ENCODE measurements around the gene FNDC5.
A peak's percentile ranks its signal among the peaks of the same experiment; 100 is the strongest.

Gene FNDC5

GRCh38 chr1:32830092-32830852 lies 40.4 kb downstream of the FNDC5 start:
- H3K4me1 ChIP-seq (ENCODE audit: insufficient read depth, poor library complexity, severe bottlenecking) = no peaks in the 10 kb centered on the region
- H3K9me3 ChIP-seq (ENCODE audit: severe bottlenecking) = no peaks in the 10 kb centered on the region
- H3K27ac ChIP-seq (ENCODE audit: poor library complexity, severe bottlenecking) = no peak overlapping the region
- no peaks in the 10 kb centered on the region for H3K27me3 ChIP-seq (ENCODE audit: insufficient read depth, poor library complexity, severe bottlenecking)
- H3K4me3 ChIP-seq (ENCODE audit: severe bottlenecking) = no peak overlapping the region
- DNase-seq (ENCODE audit: low spot score) (no peak), ATAC-seq (ENCODE audit: low read depth) (no peak)
- H3K36me3 ChIP-seq (ENCODE audit: low read depth) = peaks cover 92% of the 10 kb centered on the region
- TF ChIP-seq CTCF (IDR thresholded peaks at IDR 0.05; ENCODE audit: poor library complexity, severe bottlenecking) = no peak

GRCh38 chr1:32828341-32828740 lies 42.4 kb downstream of the FNDC5 start:
- Histone ChIP-seq H3K9me3 (ENCODE audit: severe bottlenecking) (no peaks in the 10 kb centered on the region), H3K27ac (ENCODE audit: poor library complexity, severe bottlenecking) (no peak overlapping the region), H3K4me1 (ENCODE audit: insufficient read depth, poor library complexity, severe bottlenecking) (no peaks in the 10 kb centered on the region), H3K36me3 (ENCODE audit: low read depth) (peaks cover 77% of the 10 kb centered on the region), H3K4me3 (ENCODE audit: severe bottlenecking) (no peak overlapping the region), H3K27me3 (ENCODE audit: insufficient read depth, poor library complexity, severe bottlenecking) (no peaks in the 10 kb centered on the region)
- no peak for DNase-seq (ENCODE audit: low spot score)
- TF ChIP-seq CTCF (IDR thresholded peaks at IDR 0.05; ENCODE audit: poor library complexity, severe bottlenecking) = peak; percentile 10
- no peak for ATAC-seq (ENCODE audit: low read depth)

DNA sequence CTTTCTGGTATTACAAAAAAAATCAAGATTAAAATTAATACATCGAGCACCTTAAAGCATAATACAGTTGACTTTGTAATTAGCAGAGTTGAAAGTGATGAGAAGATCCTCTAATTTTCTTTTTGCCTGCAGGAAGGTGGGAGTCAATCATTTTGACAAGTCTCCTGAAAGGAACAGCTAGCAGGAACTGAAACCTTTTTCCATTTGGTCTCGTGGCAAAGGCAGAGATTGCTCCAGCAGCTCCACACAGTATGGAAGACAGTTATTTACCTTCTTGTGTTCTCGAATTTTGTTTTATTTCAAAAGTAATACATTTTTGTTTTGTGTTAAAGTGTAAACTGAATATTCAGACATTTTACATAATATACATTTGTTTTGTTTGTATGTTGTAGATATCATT lies 45.5 kb downstream of the FNDC5 start:
- no peak for ATAC-seq (ENCODE audit: low read depth)
- Histone ChIP-seq H3K36me3 (ENCODE audit: low read depth) (peaks cover 62% of the 10 kb centered on the region), H3K27ac (ENCODE audit: poor library complexity, severe bottlenecking) (no peak overlapping the region), H3K4me3 (ENCODE audit: severe bottlenecking) (no peak overlapping the region), H3K27me3 (ENCODE audit: insufficient read depth, poor library complexity, severe bottlenecking) (no peaks in the 10 kb centered on the region), H3K9me3 (ENCODE audit: severe bottlenecking) (no peaks in the 10 kb centered on the region), H3K4me1 (ENCODE audit: insufficient read depth, poor library complexity, severe bottlenecking) (no peaks in the 10 kb centered on the region)
- TF ChIP-seq CTCF (IDR thresholded peaks at IDR 0.05; ENCODE audit: poor library complexity, severe bottlenecking) = no peak
- DNase-seq (ENCODE audit: low spot score) = no peak

DNA sequence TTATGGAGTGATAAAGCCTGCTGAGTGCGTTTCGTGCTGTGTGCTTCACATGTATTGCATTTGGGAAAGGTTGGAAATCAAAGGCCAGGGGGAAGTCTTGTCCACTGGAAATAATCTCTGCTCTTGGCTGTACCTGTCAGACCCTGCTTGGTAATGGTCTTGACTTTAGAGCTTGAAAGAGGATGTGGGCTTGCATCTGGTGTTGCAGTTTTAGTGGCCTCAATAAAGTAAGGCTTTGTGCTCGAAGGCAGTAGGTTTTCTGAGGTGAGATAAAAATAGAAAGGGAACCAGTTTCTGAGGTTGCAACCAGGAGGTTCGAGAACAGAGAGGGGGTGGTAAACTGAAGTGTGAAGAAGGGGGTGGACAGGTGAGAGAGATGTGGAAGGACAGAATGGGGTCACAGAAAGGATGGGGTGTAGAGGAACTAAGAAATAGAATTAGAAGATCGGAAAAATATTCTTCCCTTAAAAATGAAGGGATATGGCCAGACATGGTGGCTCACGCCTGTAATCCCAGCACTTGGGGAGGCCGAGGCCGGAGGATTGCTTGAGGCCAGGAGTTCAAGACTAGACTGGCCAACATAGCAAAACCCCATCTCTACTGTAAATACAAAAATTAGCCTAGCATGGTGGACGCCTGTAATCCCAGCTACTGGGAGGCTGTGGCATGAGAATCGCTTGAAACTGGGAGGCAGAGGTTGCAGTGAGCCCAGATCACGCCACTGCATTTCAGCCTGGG lies 51.7 kb downstream of the FNDC5 start:
- H3K4me3 ChIP-seq (ENCODE audit: severe bottlenecking) = peak overlapping the region; percentile 95
- peak overlapping the region; percentile 84 for H3K27ac ChIP-seq (ENCODE audit: poor library complexity, severe bottlenecking)
- H3K9me3 ChIP-seq (ENCODE audit: severe bottlenecking) = no peaks in the 10 kb centered on the region
- no peak for ATAC-seq (ENCODE audit: low read depth)
- peaks cover 39% of the 10 kb centered on the region for H3K36me3 ChIP-seq (ENCODE audit: low read depth)
- no peak for TF ChIP-seq CTCF (IDR thresholded peaks at IDR 0.05; ENCODE audit: poor library complexity, severe bottlenecking)
- H3K27me3 ChIP-seq (ENCODE audit: insufficient read depth, poor library complexity, severe bottlenecking) = no peaks in the 10 kb centered on the region
- DNase-seq (ENCODE audit: low spot score) = no peak
- H3K4me1 ChIP-seq (ENCODE audit: insufficient read depth, poor library complexity, severe bottlenecking) = peaks cover 12% of the 10 kb centered on the region

Measured in RWPE2 (cell line).